PC-3 (cell line): ENCODE results near the gene LSM12. TPM values are rescaled to one million over a fixed set of nuclear protein-coding genes. Genes with fewer than 3 reads are reported as not detected.

Source experiments
- ATAC-seq: fragments of 200-7000 bp; cut with Tn5 transposase; 2 replicates; pipeline ENCODE4 v1.9.1; 2020; ENCODE audit warnings: mild to moderate bottlenecking, moderate library complexity
- BruUV-seq: library from RNA; stranded (reverse); fragments of 400-500 nt; replicated peaks from 2 replicates; lab custom pipeline; 2021; lab: Mats Ljungman, UMichigan
- CTCF ChIA-PET: fragments of 300-600 bp; sonication (Branson Sonifier 250); formaldehyde crosslinking; loops from one replicate; lab custom pipeline; 2022; ENCODE audit warnings: antibody characterized with exemption; lab: Charles Lee
- POLR2A ChIA-PET: fragments of 300-600 bp; sonication (Branson Sonifier 250); formaldehyde crosslinking; loops from one replicate; lab custom pipeline; 2022; ENCODE audit warnings: antibody characterized with exemption; ENCODE audit not compliant: unreplicated experiment; lab: Charles Lee
- DNase-seq: peaks from one replicate; pipeline ENCODE4 v3.0.0-alpha.2; 2015
- H2AFZ ChIP-seq: fragments of 300-600 bp; sonication (generic); 2 replicates; pipeline ENCODE4 v1.6.0; 2016; ENCODE audit warnings: antibody characterized with exemption, low read length
- H3F3A ChIP-seq: fragments of 300-600 bp; sonication (generic); one replicate; pipeline ENCODE4 v1.6.0; 2017; ENCODE audit warnings: antibody characterized with exemption, low read length, control low read depth, mild to moderate bottlenecking; ENCODE audit not compliant: unreplicated experiment
- H3K27ac ChIP-seq: fragments of 300-600 bp; sonication (generic); 2 replicates; pipeline ENCODE4 v1.5.1; 2016; ENCODE audit warnings: mild to moderate bottlenecking, low read length
- H3K27me3 ChIP-seq: fragments of 300-600 bp; sonication (generic); 2 replicates; pipeline ENCODE4 v1.6.1; 2016; ENCODE audit warnings: low read length, mixed read lengths
- H3K36me3 ChIP-seq: fragments of 300-600 bp; sonication (generic); 2 replicates; pipeline ENCODE4 v1.6.1; 2016; ENCODE audit warnings: low read depth, mixed run types, low read length, mixed read lengths
- H3K4me1 ChIP-seq: fragments of 300-600 bp; sonication (generic); 2 replicates; pipeline ENCODE4 v1.5.1; 2016; ENCODE audit warnings: low read length; ENCODE audit not compliant: insufficient read depth
- H3K4me2 ChIP-seq: fragments of 300-600 bp; sonication (generic); 2 replicates; pipeline ENCODE4 v1.6.0; 2016; ENCODE audit warnings: low read length
- H3K4me3 ChIP-seq: fragments of 300-600 bp; sonication (generic); 2 replicates; pipeline ENCODE4 v1.5.1; 2016; ENCODE audit warnings: mild to moderate bottlenecking, low read length, mixed read lengths
- H3K79me2 ChIP-seq: fragments of 300-600 bp; sonication (generic); 2 replicates; pipeline ENCODE4 v1.6.1; 2017; ENCODE audit warnings: low read length, mixed read lengths
- H3K9ac ChIP-seq: fragments of 300-600 bp; sonication (generic); 2 replicates; pipeline ENCODE4 v1.6.0; 2016; ENCODE audit warnings: mild to moderate bottlenecking, low read length
- H3K9me2 ChIP-seq: fragments of 300-600 bp; sonication (generic); replicated peaks from 2 replicates; pipeline ENCODE4 v1.6.1; 2016; ENCODE audit warnings: mixed run types, low read length, mixed read lengths
- H3K9me3 ChIP-seq: fragments of 300-600 bp; sonication (generic); 2 replicates; pipeline ENCODE4 v1.6.1; 2016; ENCODE audit warnings: low read length, mixed read lengths
- H4K20me1 ChIP-seq: fragments of 300-600 bp; sonication (generic); 2 replicates; pipeline ENCODE4 v1.6.1; 2016; ENCODE audit warnings: low read length, mixed read lengths
- EZH2 ChIP-seq: fragments of 300-600 bp; sonication (generic); IDR thresholded peaks from one replicate; pipeline ENCODE4 v1.6.1; 2017; ENCODE audit warnings: antibody characterized with exemption, mild to moderate bottlenecking, low read length; ENCODE audit not compliant: unreplicated experiment
- EZH2phosphoT487 ChIP-seq: fragments of 300-600 bp; sonication (generic); IDR thresholded peaks from 2 replicates; pipeline ENCODE4 v1.6.1; 2018; ENCODE audit warnings: mild to moderate bottlenecking, antibody characterized with exemption, low read length, borderline replicate concordance
- intact Hi-C: fragments of 100-400 bp; cut with micrococcal nuclease; formaldehyde crosslinking; loops from 2 replicates; pipeline ENCODE4 v1.9.0; 2023
- total RNA-seq: library from RNA; depleted of rRNA; stranded (reverse); fragments of >200 nt; gene quantifications from 2 replicates; pipeline ENCODE4 v1.2.3, GENCODE V29; 2014
- TF ChIP-seq, protein P1 (sequence below): fragments of 300-600 bp; sonication (generic); conservative IDR thresholded peaks from 2 replicates; pipeline ENCODE4 v1.5.1; 2017; ENCODE audit warnings: antibody characterized with exemption, low read depth, mild to moderate bottlenecking, low read length

Gene LSM12
- total RNA-seq, 1 experiment from 2014 or later: 118 TPM

DNA sequence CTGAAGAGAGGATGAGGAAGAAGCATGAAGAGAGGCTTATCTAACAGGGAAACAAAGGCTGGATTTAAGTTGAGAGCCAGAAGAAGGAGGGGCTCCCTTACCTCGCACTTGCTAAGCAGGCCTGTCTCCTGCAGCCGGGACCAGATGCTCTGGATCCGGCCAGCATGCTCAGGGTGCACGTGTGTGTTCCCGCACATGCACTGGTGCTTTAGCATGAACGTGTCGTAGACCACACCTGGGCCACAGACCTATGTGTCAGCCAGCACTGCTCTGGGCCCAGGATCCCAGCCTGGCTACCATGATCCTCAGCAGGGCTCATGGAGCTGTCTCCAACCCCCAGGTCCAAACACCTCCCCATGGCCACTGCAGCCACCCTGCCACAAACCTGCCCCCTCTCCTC, 18.4 kb upstream of the LSM12 start:
- POLR2A ChIA-PET: interaction anchor here (0.6 to 1.0 kb wide), 2 partner anchors 10 to 242 kb away, joined by 3 to 4 read pairs; no protein-coding TSS in a partner anchor
- H3K27ac ChIP-seq: no peak overlapping the region

DNA sequence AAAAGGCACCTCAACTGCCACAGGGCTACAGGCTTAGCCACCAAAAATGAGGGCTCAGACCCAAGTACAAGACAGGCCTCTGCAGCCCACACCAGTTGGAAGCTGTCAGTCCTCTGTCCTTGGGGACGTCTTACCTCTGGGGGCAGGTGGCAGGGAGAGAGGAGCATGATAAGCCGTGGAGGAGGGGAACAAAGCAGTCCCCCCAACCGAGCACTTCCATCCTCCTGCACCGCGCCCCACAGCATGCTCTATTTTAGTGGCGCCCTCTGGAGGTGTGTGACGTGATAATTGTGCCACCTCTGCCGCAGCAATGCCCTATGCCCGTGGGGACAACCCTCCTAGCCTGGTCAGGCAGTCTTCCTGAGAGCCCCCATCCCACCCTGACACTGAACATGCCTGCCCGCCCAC, 17.7 kb upstream of the LSM12 start:
- H3K9me3 ChIP-seq: no peaks in the 10 kb centered on the region
- H3K9ac ChIP-seq: no peak overlapping the region
- intact Hi-C loops: no loop called here
- peak; percentile 41 for DNase-seq
- peaks cover 3% of the 10 kb centered on the region for H3F3A ChIP-seq
- TF ChIP-seq EZH2 (no peak), EZH2phosphoT487 (no peak)
- TF ChIP-seq, protein P1, sequence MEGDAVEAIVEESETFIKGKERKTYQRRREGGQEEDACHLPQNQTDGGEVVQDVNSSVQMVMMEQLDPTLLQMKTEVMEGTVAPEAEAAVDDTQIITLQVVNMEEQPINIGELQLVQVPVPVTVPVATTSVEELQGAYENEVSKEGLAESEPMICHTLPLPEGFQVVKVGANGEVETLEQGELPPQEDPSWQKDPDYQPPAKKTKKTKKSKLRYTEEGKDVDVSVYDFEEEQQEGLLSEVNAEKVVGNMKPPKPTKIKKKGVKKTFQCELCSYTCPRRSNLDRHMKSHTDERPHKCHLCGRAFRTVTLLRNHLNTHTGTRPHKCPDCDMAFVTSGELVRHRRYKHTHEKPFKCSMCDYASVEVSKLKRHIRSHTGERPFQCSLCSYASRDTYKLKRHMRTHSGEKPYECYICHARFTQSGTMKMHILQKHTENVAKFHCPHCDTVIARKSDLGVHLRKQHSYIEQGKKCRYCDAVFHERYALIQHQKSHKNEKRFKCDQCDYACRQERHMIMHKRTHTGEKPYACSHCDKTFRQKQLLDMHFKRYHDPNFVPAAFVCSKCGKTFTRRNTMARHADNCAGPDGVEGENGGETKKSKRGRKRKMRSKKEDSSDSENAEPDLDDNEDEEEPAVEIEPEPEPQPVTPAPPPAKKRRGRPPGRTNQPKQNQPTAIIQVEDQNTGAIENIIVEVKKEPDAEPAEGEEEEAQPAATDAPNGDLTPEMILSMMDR: peak; percentile 65
- CTCF ChIA-PET: interaction anchor here (0.6 to 1.9 kb wide), 8 partner anchors 11 to 84 kb away, joined by 3 to 42 read pairs (median 11); partner anchors contain the start of gene HDAC5
- no peak overlapping the region for H3K27ac ChIP-seq
- no peak overlapping the region for H3K4me2 ChIP-seq
- no peaks in the 10 kb centered on the region for H3K27me3 ChIP-seq
- POLR2A ChIA-PET: interaction anchor here (1.0 kb wide), 1 partner anchor 9 kb away, joined by 4 read pairs; no protein-coding TSS in a partner anchor
- no peaks in the 10 kb centered on the region for H3K9me2 ChIP-seq
- no peak overlapping the region for H3K4me3 ChIP-seq
- H3K36me3 ChIP-seq: peaks cover 4% of the 10 kb centered on the region; the same call in 1 of the 2 replicates
- peaks cover 18% of the 10 kb centered on the region for H3K4me1 ChIP-seq
- H3K79me2 ChIP-seq: no peaks in the 10 kb centered on the region
- H4K20me1 ChIP-seq: no peaks in the 10 kb centered on the region
- ATAC-seq: no peak
- no TSS peak for BruUV-seq
- no peak overlapping the region for H2AFZ ChIP-seq

More for the DNA sequence above, 18.4 kb upstream of the LSM12 start:
- ATAC-seq (no peak), DNase-seq (no peak)
- no TSS peak for BruUV-seq
- no peak overlapping the region for H3K9ac ChIP-seq
- no peak overlapping the region for H2AFZ ChIP-seq
- H3K27me3 ChIP-seq: no peaks in the 10 kb centered on the region
- H3K4me3 ChIP-seq: no peak overlapping the region
- peaks cover 3% of the 10 kb centered on the region for H3F3A ChIP-seq
- TF ChIP-seq, protein P1: no peak
- TF ChIP-seq EZH2 (no peak), EZH2phosphoT487 (no peak)
- CTCF ChIA-PET: interaction anchor here (0.6 kb wide), 1 partner anchor 79 kb away, joined by 3 read pairs; no protein-coding TSS in a partner anchor
- H3K36me3 ChIP-seq: peaks cover 4% of the 10 kb centered on the region; the same call in 1 of the 2 replicates
- H3K79me2 ChIP-seq: no peaks in the 10 kb centered on the region
- no peak overlapping the region for H3K4me2 ChIP-seq
- no peaks in the 10 kb centered on the region for H4K20me1 ChIP-seq
- H3K4me1 ChIP-seq: peaks cover 18% of the 10 kb centered on the region
- H3K9me3 ChIP-seq: no peaks in the 10 kb centered on the region
- intact Hi-C loops: no loop called here
- H3K9me2 ChIP-seq: no peaks in the 10 kb centered on the region

DNA sequence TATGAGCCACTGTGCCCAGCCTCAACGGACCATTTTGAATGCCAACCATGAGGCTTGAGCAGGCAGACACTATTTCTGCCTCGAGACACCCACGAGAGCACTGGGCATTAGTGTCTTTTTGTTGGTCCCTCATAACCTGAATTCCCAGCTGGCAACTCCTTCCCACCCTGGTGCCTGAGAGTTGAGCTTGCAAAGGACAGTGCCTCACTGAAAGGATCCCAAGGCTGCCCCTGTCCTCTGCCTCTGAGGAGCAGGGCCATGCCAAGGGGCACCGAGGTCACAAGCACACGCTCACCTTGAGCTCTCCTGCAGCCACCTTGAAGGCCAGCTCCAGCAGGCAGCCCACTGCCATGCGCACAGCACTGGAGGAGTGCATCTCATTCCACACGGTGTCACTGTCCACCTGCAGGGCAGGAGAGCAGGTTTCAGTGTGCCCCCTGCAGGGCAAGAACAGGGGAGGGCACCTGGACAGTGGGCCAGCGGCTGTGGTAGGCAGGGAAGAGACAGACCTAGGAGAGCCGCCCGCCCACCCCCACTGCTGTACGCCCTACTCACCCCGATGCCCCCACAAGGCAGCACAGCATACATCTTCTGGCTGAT, 16.9 kb upstream of the LSM12 start:
- intact Hi-C loops: no loop called here
- Histone ChIP-seq H3K27ac (no peak overlapping the region), H3K9me3 (no peaks in the 10 kb centered on the region), H3K79me2 (no peaks in the 10 kb centered on the region), H3K36me3 (peaks cover 7% of the 10 kb centered on the region; the same call in 1 of the 2 replicates), H2AFZ (no peak overlapping the region), H3K4me1 (peaks cover 18% of the 10 kb centered on the region), H3K4me3 (no peak overlapping the region), H3K9ac (no peak overlapping the region), H3K27me3 (no peaks in the 10 kb centered on the region), H3K4me2 (no peak overlapping the region), H4K20me1 (no peaks in the 10 kb centered on the region), H3K9me2 (no peaks in the 10 kb centered on the region), H3F3A (peaks cover 3% of the 10 kb centered on the region)
- TF ChIP-seq, protein P1: peak; percentile 93
- no peak for TF ChIP-seq EZH2
- CTCF ChIA-PET: interaction anchor here (0.5 to 1.9 kb wide), 13 partner anchors 12 to 206 kb away, joined by 3 to 42 read pairs (median 7); partner anchors contain the start of gene HDAC5
- DNase-seq (peak; percentile 76), ATAC-seq (peak; percentile 58)
- BruUV-seq: no TSS peak
- POLR2A ChIA-PET: interaction anchor here (0.7 to 1.0 kb wide), 2 partner anchors 38 to 85 kb away, joined by 5 to 6 read pairs; no protein-coding TSS in a partner anchor
